ENCODE results near the gene U2AF2. TPM values are rescaled to one million over a fixed set of nuclear protein-coding genes. Genes with fewer than 3 reads are reported as not detected.

Gene U2AF2
- total RNA-seq, 4 donors from 2014 or later, result 68.4 to 115 (median 85.7) TPM

DNA sequence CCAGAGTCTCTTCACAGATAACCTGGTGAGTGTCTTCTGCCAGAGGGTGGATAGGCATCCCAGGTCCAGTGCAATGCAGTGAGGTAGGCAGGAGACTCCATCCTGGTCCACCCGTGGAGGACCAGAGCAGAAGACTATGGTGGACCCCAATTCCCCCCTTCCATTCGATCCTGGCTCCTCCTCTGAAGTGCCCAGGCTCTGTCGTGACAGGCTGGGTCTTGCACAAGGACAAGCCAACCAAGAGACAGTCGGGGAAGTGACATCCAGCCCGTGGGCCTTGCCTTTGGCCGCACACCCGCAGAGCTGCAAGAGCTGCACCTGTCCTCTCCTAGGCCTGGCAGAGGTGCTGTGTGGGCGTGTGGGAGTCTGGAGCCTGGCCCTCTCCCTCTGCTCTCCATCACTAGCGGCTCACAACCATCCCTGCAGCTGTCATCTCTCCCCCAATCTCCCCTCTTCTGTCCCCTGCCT lies 33.6 kb upstream of the U2AF2 start:
- TF ChIP-seq POLR2A (IDR thresholded peaks at IDR 0.05), result no peak
- TF ChIP-seq, protein P1, sequence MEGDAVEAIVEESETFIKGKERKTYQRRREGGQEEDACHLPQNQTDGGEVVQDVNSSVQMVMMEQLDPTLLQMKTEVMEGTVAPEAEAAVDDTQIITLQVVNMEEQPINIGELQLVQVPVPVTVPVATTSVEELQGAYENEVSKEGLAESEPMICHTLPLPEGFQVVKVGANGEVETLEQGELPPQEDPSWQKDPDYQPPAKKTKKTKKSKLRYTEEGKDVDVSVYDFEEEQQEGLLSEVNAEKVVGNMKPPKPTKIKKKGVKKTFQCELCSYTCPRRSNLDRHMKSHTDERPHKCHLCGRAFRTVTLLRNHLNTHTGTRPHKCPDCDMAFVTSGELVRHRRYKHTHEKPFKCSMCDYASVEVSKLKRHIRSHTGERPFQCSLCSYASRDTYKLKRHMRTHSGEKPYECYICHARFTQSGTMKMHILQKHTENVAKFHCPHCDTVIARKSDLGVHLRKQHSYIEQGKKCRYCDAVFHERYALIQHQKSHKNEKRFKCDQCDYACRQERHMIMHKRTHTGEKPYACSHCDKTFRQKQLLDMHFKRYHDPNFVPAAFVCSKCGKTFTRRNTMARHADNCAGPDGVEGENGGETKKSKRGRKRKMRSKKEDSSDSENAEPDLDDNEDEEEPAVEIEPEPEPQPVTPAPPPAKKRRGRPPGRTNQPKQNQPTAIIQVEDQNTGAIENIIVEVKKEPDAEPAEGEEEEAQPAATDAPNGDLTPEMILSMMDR (IDR thresholded peaks at IDR 0.05), result no peak
- H3K4me1 ChIP-seq, result peaks cover 0 to 5% of the 10 kb centered on the region in 2 donors
- H3K36me3 ChIP-seq, result peaks cover 5 to 15% of the 10 kb centered on the region in 2 donors
- H3K27me3 ChIP-seq, result no peaks in the 10 kb centered on the region
- DNase-seq, result no peak
- intact Hi-C loops (cut with DNase I), result loop anchor here (10.0 kb wide), 1 partner anchor 476 kb away; the partner anchor contains the start of gene TNNT1
- H3K4me3 ChIP-seq (replicated peaks in 1 of 3), result no peak overlapping the region
- 88 to 91% methylated on average over 9 of the region's 9 CpGs for WGBS, 2 donors
- no peaks in the 10 kb centered on the region for H3K9me3 ChIP-seq
- H3K27ac ChIP-seq, result no peak overlapping the region

DNA sequence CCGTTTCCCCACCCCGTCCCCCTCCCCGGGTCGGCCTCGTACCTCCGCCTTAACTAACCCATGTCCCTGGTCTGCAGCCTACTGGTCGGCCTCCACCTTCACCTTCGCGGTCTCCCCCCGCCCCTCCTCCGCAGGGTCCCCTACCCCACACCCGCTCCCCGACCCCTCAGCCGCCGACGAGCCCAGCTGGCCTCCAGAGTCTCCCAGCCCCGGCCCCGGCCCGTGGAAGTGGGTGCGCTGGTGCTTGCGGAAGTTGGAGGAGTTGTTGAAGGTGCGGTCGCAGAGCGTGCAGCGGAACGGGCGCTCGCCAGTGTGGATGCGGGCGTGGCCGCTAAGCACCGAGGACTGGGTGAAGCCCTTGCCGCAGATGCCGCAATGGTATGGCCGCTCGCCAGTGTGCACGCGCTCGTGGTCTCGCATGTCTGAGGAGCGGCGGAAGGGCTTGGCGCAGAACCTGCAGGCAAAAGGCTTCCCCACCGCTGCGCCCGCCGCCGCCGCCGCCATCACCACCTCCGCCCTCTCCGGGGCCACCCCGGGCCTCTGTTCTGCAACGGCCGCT lies 33.1 kb upstream of the U2AF2 start:
- Histone ChIP-seq H3K4me3 (replicated peaks in 1 of 3) (no peak overlapping the region), H3K27ac (no peak overlapping the region), H3K4me1 (peaks cover 0 to 5% of the 10 kb centered on the region in 2 donors), H3K27me3 (no peaks in the 10 kb centered on the region), H3K9me3 (no peaks in the 10 kb centered on the region), H3K36me3 (peaks cover under 1 to 10% of the 10 kb centered on the region in 2 donors)
- 94 to 97% methylated on average over 31 to 42 of the region's 55 CpGs for WGBS, 2 donors
- intact Hi-C loops (cut with DNase I), result loop anchor here (10.0 kb wide), 1 partner anchor 477 kb away; the partner anchor contains the start of gene TNNT1
- TF ChIP-seq, protein P1 (IDR thresholded peaks at IDR 0.05), result no peak
- TF ChIP-seq POLR2A (IDR thresholded peaks at IDR 0.05), result no peak
- no peak for DNase-seq

- TF ChIP-seq POLR2A (IDR thresholded peaks at IDR 0.05), result no peak
- TF ChIP-seq, protein P1 (IDR thresholded peaks at IDR 0.05), result no peak
- Histone ChIP-seq H3K27ac (no peak overlapping the region), H3K4me3 (replicated peaks in 1 of 3) (no peak overlapping the region), H3K36me3 (peaks cover 0 to 3% of the 10 kb centered on the region in 2 donors), H3K9me3 (no peaks in the 10 kb centered on the region), H3K4me1 (peaks cover 0 to 5% of the 10 kb centered on the region in 2 donors), H3K27me3 (no peaks in the 10 kb centered on the region)
- 91% methylated on average over 13 to 23 of the region's 40 CpGs for WGBS, 2 donors
- no peak for DNase-seq
- intact Hi-C loops (cut with DNase I), result loop anchor here (10.0 kb wide), 1 partner anchor 478 kb away; the partner anchor contains the start of gene TNNT1
Measured at GRCh38 chr19:55622242-55622969, 32.4 kb upstream of the U2AF2 start.

GRCh38 chr19:55623130-55623529 lies 31.7 kb upstream of the U2AF2 start:
- intact Hi-C loops (cut with DNase I), result loop anchor here (10.0 kb wide), 1 partner anchor 478 kb away; the partner anchor contains the start of gene TNNT1
- Histone ChIP-seq H3K36me3 (no peaks in the 10 kb centered on the region), H3K27me3 (no peaks in the 10 kb centered on the region), H3K27ac (no peak overlapping the region), H3K9me3 (no peaks in the 10 kb centered on the region), H3K4me1 (peaks cover 0 to 5% of the 10 kb centered on the region in 2 donors), H3K4me3 (replicated peaks in 1 of 3) (no peak overlapping the region)
- no peak for DNase-seq
- 96 to 98% methylated on average over 7 of the region's 7 CpGs for WGBS, 2 donors
- TF ChIP-seq POLR2A (IDR thresholded peaks at IDR 0.05), result no peak
- TF ChIP-seq, protein P1 (IDR thresholded peaks at IDR 0.05), result no peak
